Activated CD4-positive, CD25-positive, alpha-beta regulatory T cell treated with anti-CD3 and anti-CD28 coated beads, Interleukin-2, amount 50 U/mL, for 24 hours (primary cell): ENCODE results near the gene C19orf25.
"Not testable (repeated sequence)": the region's sequence is repeated elsewhere in the genome, so short reads cannot be mapped to it uniquely, and the experiment has no call there.

Source experiments
- ATAC-seq, 2 donors: fragments of 150-1000 bp; cut with Tn5 transposase; one replicate each; pipeline ENCODE4 v1.10.0; 2021; ENCODE audit warnings: mild to moderate bottlenecking in 1 of 2, moderate library complexity in 1 of 2

C19orf25 gene

GRCh38 chr19:1446713-1447481 is 32.1 kb downstream of the C19orf25 start:
- ATAC-seq, result no peak

- no peak for ATAC-seq
Measured at GRCh38 chr19:1445932-1446712, 32.9 kb downstream of the C19orf25 start.

- ATAC-seq, result peak; percentile 81 to 88
Measured at GRCh38 chr19:1445185-1445931, 33.7 kb downstream of the C19orf25 start.

- ATAC-seq, result no peak
Measured at GRCh38 chr19:1441677-1442438, 37.2 kb downstream of the C19orf25 start.

- ATAC-seq, result no peak
Measured at GRCh38 chr19:1441022-1441426, 38.0 kb downstream of the C19orf25 start.

- ATAC-seq, result no peak
Measured at GRCh38 chr19:1440418-1440801, 38.6 kb downstream of the C19orf25 start.

- ATAC-seq, result not testable (repeated sequence)
Measured at GRCh38 chr19:1439525-1440417, 39.2 kb downstream of the C19orf25 start.

GRCh38 chr19:1438933-1439354 is 40.1 kb downstream of the C19orf25 start:
- ATAC-seq, result peak; percentile 4 to 5

GRCh38 chr19:1438035-1438932 is 40.7 kb downstream of the C19orf25 start, which contains the start of gene RPS15:
TSS of gene RPS15 (plus strand) at chr19:1438396. CDS start at chr19:1438426, 30 bp downstream.
- ATAC-seq, result peak; percentile 83 to 84

- no peak for ATAC-seq
Measured at GRCh38 chr19:1437609-1438008, 41.4 kb downstream of the C19orf25 start.

GRCh38 chr19:1435378-1435989 is 43.5 kb downstream of the C19orf25 start:
- ATAC-seq, result no peak

- no peak for ATAC-seq
Measured at GRCh38 chr19:1434577-1435060, 44.4 kb downstream of the C19orf25 start.

- ATAC-seq, result no peak
Measured at GRCh38 chr19:1434040-1434366, 45.0 kb downstream of the C19orf25 start.

GRCh38 chr19:1433119-1434039 is 45.6 kb downstream of the C19orf25 start:
- ATAC-seq, result no peak

GRCh38 chr19:1432507-1432887 is 46.5 kb downstream of the C19orf25 start:
- ATAC-seq, result no peak

- ATAC-seq, result no peak
Measured at GRCh38 chr19:1431759-1432506, 47.1 kb downstream of the C19orf25 start.

GRCh38 chr19:1430246-1430645 is 48.8 kb downstream of the C19orf25 start:
- ATAC-seq, result no peak

- no peak for ATAC-seq
Measured at GRCh38 chr19:1429750-1430149, 49.3 kb downstream of the C19orf25 start.
